WTC11 (cell line): ENCODE results near the gene CFAP74. TPM values are rescaled to one million over a fixed set of nuclear protein-coding genes. Genes with fewer than 3 reads are reported as not detected.
"Not testable (repeated sequence)": the region's sequence is repeated elsewhere in the genome, so short reads cannot be mapped to it uniquely, and the experiment has no call there.

Source experiments
- ATAC-seq: fragments of 200-7000 bp; cut with Tn5 transposase; 2 replicates; pipeline ENCODE4 v1.10.0; 2021; ENCODE audit warnings: mild to moderate bottlenecking, moderate library complexity
- CTCF ChIA-PET: fragments of 300-600 bp; sonication (Branson Sonifier 250); formaldehyde crosslinking; loops from one replicate; lab custom pipeline; 2021; ENCODE audit warnings: antibody characterized with exemption; lab: Charles Lee
- POLR2A ChIA-PET: fragments of 350-600 bp; sonication (Branson Sonifier 250); formaldehyde crosslinking; loops from one replicate; lab custom pipeline; 2021; ENCODE audit warnings: antibody characterized with exemption; lab: Charles Lee
- DNase-seq: peaks from one replicate; pipeline ENCODE4 v3.0.0; 2021; ENCODE audit warnings: low spot score
- H3K27ac Mint-ChIP-seq: 2 replicates; pipeline ENCODE4 v1.8.0; 2021; ENCODE audit warnings: mixed read lengths
- H3K27me3 Mint-ChIP-seq: 2 replicates; pipeline ENCODE4 v1.8.0; 2021; ENCODE audit warnings: low read depth, mild to moderate bottlenecking, moderate library complexity, mixed read lengths
- H3K36me3 Mint-ChIP-seq: 2 replicates; pipeline ENCODE4 v1.8.0; 2021; ENCODE audit warnings: mixed read lengths
- H3K4me1 Mint-ChIP-seq: 2 replicates; pipeline ENCODE4 v1.8.0; 2022; ENCODE audit warnings: mixed read lengths
- H3K4me3 Mint-ChIP-seq: 2 replicates; pipeline ENCODE4 v1.8.0; 2021; ENCODE audit warnings: mild to moderate bottlenecking, moderate library complexity, mixed read lengths
- H3K9me3 Mint-ChIP-seq: 2 replicates; pipeline ENCODE4 v1.8.0; 2021; ENCODE audit warnings: mixed read lengths
- FOXJ3 ChIP-seq: sonication (generic); formaldehyde crosslinking; IDR thresholded peaks from 2 replicates; pipeline ENCODE4 v1.9.0; 2021; ENCODE audit warnings: missing genetic modification reagents, mild to moderate bottlenecking, borderline replicate concordance
- FOXK1 ChIP-seq: sonication (generic); formaldehyde crosslinking; IDR thresholded peaks from 2 replicates; pipeline ENCODE4 v1.8.0; 2022; ENCODE audit warnings: mild to moderate bottlenecking, moderate library complexity, missing genetic modification reagents
- HMGXB4 ChIP-seq: sonication (generic); formaldehyde crosslinking; IDR thresholded peaks from 2 replicates; pipeline ENCODE4 v1.8.1; 2023; ENCODE audit warnings: mild to moderate bottlenecking, moderate library complexity, missing genetic modification reagents
- PREB ChIP-seq: sonication (generic); formaldehyde crosslinking; IDR thresholded peaks from 2 replicates; pipeline ENCODE4 v1.8.1; 2022; ENCODE audit warnings: mild to moderate bottlenecking, missing genetic modification reagents, moderate library complexity, borderline replicate concordance
- RORB ChIP-seq: fragments of 250-450 bp; sonication (Bioruptor Pico); IDR thresholded peaks from 2 replicates; pipeline ENCODE4 v1.9.0; 2021; ENCODE audit warnings: mild to moderate bottlenecking
- SOX15 ChIP-seq: fragments of 250-450 bp; sonication (Bioruptor Pico); IDR thresholded peaks from 2 replicates; pipeline ENCODE4 v1.9.0; 2021; ENCODE audit warnings: mild to moderate bottlenecking
- ZBTB43 ChIP-seq: sonication (generic); formaldehyde crosslinking; IDR thresholded peaks from 2 replicates; pipeline ENCODE4 v1.8.1; 2023; ENCODE audit warnings: mild to moderate bottlenecking, missing genetic modification reagents
- ZNF138 ChIP-seq: sonication (generic); formaldehyde crosslinking; conservative IDR thresholded peaks from 2 replicates; pipeline ENCODE4 v1.8.1; 2022; ENCODE audit warnings: mild to moderate bottlenecking, moderate library complexity, missing genetic modification reagents
- ZNF219 ChIP-seq: sonication (generic); formaldehyde crosslinking; IDR thresholded peaks from 2 replicates; pipeline ENCODE4 v1.8.0; 2023; ENCODE audit warnings: missing genetic modification reagents, mild to moderate bottlenecking, borderline replicate concordance
- ZNF532 ChIP-seq: fragments of 250-450 bp; sonication (Bioruptor Pico); IDR thresholded peaks from 2 replicates; pipeline ENCODE4 v1.9.0; 2021; ENCODE audit warnings: mild to moderate bottlenecking, borderline replicate concordance
- total RNA-seq: library from RNA; stranded (reverse); gene quantifications from 3 replicates; pipeline ENCODE4 v1.2.3, GENCODE V29; 2021
- TF ChIP-seq, protein P1 (sequence below): sonication (generic); formaldehyde crosslinking; IDR thresholded peaks from 2 replicates; pipeline ENCODE4 v1.8.1; 2023; ENCODE audit warnings: mild to moderate bottlenecking, missing genetic modification reagents, borderline replicate concordance
- TF ChIP-seq, protein P2 (sequence below): sonication (generic); formaldehyde crosslinking; IDR thresholded peaks from 2 replicates; pipeline ENCODE4 v1.8.0; 2022; ENCODE audit warnings: mild to moderate bottlenecking, missing genetic modification reagents
- TF ChIP-seq, protein P3 (sequence below): sonication (generic); formaldehyde crosslinking; IDR thresholded peaks from 2 replicates; pipeline ENCODE4 v1.8.1; 2022; ENCODE audit warnings: missing genetic modification reagents, borderline replicate concordance

Gene CFAP74
- total RNA-seq, 1 experiment from 2014 or later = 0.35 TPM

DNA sequence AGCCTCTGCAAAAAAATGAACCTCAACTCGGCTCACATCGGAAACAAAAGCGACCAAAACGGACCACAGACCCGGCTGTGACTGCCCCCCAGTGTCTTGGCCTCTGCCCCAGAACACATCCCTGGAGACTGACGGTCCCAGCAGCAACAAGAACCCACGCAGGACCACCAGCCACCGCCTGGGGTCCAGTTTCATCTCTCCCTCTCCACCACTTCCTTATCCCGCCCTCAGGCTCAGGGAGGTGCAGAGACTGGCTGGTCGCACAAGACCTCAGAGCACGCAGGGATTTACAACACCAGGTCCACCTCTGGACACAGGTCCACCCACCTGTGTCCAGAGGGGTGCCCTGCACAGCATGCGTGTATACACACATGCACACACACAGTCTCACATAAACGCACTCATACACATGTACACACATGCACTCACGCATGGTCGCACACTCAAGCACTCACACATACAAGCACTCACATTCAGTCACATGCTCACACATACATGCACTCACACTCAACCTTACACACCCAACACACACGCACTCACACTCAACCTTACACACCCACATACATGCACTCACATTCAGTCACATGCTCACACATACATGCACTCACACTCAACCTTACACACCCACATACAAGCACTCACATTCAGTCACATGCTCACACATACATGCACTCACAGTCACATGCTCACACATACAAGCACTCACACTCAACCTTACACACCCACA lies 65.9 kb downstream of the CFAP74 start (continued):
- TF ChIP-seq, protein P1, sequence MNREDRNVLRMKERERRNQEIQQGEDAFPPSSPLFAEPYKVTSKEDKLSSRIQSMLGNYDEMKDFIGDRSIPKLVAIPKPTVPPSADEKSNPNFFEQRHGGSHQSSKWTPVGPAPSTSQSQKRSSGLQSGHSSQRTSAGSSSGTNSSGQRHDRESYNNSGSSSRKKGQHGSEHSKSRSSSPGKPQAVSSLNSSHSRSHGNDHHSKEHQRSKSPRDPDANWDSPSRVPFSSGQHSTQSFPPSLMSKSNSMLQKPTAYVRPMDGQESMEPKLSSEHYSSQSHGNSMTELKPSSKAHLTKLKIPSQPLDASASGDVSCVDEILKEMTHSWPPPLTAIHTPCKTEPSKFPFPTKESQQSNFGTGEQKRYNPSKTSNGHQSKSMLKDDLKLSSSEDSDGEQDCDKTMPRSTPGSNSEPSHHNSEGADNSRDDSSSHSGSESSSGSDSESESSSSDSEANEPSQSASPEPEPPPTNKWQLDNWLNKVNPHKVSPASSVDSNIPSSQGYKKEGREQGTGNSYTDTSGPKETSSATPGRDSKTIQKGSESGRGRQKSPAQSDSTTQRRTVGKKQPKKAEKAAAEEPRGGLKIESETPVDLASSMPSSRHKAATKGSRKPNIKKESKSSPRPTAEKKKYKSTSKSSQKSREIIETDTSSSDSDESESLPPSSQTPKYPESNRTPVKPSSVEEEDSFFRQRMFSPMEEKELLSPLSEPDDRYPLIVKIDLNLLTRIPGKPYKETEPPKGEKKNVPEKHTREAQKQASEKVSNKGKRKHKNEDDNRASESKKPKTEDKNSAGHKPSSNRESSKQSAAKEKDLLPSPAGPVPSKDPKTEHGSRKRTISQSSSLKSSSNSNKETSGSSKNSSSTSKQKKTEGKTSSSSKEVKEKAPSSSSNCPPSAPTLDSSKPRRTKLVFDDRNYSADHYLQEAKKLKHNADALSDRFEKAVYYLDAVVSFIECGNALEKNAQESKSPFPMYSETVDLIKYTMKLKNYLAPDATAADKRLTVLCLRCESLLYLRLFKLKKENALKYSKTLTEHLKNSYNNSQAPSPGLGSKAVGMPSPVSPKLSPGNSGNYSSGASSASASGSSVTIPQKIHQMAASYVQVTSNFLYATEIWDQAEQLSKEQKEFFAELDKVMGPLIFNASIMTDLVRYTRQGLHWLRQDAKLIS (CRISPR knock-in tag) = no peak
- TF ChIP-seq ZBTB43 (CRISPR knock-in tag) = no peak
- no peak for TF ChIP-seq FOXJ3 (CRISPR knock-in tag)
- TF ChIP-seq RORB (CRISPR knock-in tag) = no peak
- TF ChIP-seq PREB (CRISPR knock-in tag) = no peak
- no peak for TF ChIP-seq SOX15
- TF ChIP-seq ZNF138 (CRISPR knock-in tag) = no peak
- TF ChIP-seq FOXK1 (CRISPR knock-in tag) = no peak
- TF ChIP-seq, protein P2, sequence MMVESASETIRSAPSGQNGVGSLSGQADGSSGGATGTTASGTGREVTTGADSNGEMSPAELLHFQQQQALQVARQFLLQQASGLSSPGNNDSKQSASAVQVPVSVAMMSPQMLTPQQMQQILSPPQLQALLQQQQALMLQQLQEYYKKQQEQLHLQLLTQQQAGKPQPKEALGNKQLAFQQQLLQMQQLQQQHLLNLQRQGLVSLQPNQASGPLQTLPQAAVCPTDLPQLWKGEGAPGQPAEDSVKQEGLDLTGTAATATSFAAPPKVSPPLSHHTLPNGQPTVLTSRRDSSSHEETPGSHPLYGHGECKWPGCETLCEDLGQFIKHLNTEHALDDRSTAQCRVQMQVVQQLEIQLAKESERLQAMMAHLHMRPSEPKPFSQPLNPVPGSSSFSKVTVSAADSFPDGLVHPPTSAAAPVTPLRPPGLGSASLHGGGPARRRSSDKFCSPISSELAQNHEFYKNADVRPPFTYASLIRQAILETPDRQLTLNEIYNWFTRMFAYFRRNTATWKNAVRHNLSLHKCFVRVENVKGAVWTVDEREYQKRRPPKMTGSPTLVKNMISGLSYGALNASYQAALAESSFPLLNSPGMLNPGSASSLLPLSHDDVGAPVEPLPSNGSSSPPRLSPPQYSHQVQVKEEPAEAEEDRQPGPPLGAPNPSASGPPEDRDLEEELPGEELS (CRISPR knock-in tag) = no peak
- TF ChIP-seq, protein P3, sequence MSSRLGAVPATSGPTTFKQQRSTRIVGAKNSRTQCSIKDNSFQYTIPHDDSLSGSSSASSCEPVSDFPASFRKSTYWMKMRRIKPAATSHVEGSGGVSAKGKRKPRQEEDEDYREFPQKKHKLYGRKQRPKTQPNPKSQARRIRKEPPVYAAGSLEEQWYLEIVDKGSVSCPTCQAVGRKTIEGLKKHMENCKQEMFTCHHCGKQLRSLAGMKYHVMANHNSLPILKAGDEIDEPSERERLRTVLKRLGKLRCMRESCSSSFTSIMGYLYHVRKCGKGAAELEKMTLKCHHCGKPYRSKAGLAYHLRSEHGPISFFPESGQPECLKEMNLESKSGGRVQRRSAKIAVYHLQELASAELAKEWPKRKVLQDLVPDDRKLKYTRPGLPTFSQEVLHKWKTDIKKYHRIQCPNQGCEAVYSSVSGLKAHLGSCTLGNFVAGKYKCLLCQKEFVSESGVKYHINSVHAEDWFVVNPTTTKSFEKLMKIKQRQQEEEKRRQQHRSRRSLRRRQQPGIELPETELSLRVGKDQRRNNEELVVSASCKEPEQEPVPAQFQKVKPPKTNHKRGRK (CRISPR knock-in tag) = no peak
- TF ChIP-seq ZNF219 (CRISPR knock-in tag) = no peak

GRCh38 chr1:1937061-1937460 lies 66.5 kb downstream of the CFAP74 start:
- no peak for TF ChIP-seq HMGXB4
- TF ChIP-seq ZNF532 (CRISPR knock-in tag) = no peak
- TF ChIP-seq, all 79 proteins: peak for 0
- Mint-ChIP-seq H3K27ac (no peak overlapping the region), H3K9me3 (peaks cover 18% of the 10 kb centered on the region), H3K27me3 (no peaks in the 10 kb centered on the region), H3K4me1 (no peaks in the 10 kb centered on the region), H3K4me3 (no peak overlapping the region), H3K36me3 (peaks cover 5% of the 10 kb centered on the region; the same call in 1 of the 2 replicates)
- CTCF ChIA-PET = interaction anchor here (1.8 kb wide), 1 partner anchor 108 kb away, joined by 9 read pairs; no protein-coding TSS in a partner anchor
- DNase-seq = no peak
- ATAC-seq = no peak
- POLR2A ChIA-PET = no interaction called here

DNA sequence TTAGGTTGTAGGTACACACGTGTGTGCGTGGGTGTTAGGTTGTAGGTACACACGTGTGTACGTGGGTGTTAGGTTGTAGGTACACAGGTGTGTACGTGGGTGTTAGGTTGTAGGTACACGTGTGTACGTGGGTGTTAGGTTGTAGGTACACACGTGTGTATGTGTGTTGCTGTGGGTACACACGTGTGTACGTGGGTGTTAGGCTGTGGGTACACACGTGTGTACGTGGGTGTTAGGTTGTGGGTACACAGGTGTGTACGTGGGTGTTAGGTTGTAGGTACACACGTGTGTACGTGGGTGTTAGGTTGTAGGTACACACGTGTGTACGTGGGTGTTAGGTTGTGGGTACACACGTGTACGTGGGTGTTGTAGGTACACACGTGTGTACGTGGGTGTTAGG lies 68.7 kb downstream of the CFAP74 start:
- H3K36me3 Mint-ChIP-seq, ATAC-seq, H3K27ac Mint-ChIP-seq, DNase-seq, H3K27me3 Mint-ChIP-seq, POLR2A ChIA-PET, H3K4me1 Mint-ChIP-seq, H3K4me3 Mint-ChIP-seq: not testable (repeated sequence)
- CTCF ChIA-PET = interaction anchor here (1.3 kb wide), 1 partner anchor 10 kb away, joined by 8 read pairs; no protein-coding TSS in a partner anchor
- peaks cover 18% of the 10 kb centered on the region for H3K9me3 Mint-ChIP-seq
